Astrocyte of the spinal cord (primary cell): Measurements from ENCODE around the gene ARL15.

Experiments
- DNase-seq: peaks from one replicate; pipeline ENCODE4 v3.0.0; 2011; ENCODE audit warnings: low read depth, low spot score
- H3K4me3 ChIP-seq: 2 replicates; pipeline ENCODE4 v1.5.1; 2011; ENCODE audit warnings: low read depth, mild to moderate bottlenecking, low read length, moderate library complexity
- CTCF ChIP-seq: IDR thresholded peaks from 2 replicates; pipeline ENCODE4 v1.5.1; 2012; ENCODE audit warnings: low read depth, mild to moderate bottlenecking, low read length, inconsistent platforms
- in situ Hi-C: cut with HindIII; loops from 2 replicates; pipeline ENCODE4 v1.10.0; 2017; ENCODE audit warnings: low sequenced_read_pairs

The ARL15 gene

GRCh38 chr5:54205918-54206317 lies 104.5 kb downstream of the ARL15 start:
- DNase-seq, result no peak
- H3K4me3 ChIP-seq, result no peak overlapping the region
- in situ Hi-C loops, result no loop called here
- no peak for TF ChIP-seq CTCF

- H3K4me3 ChIP-seq, result no peak overlapping the region
- DNase-seq, result no peak
- TF ChIP-seq CTCF, result no peak
- in situ Hi-C loops, result no loop called here
Measured at GRCh38 chr5:54205453-54205852, 104.9 kb downstream of the ARL15 start.

GRCh38 chr5:54197018-54197417 lies 113.4 kb downstream of the ARL15 start:
- DNase-seq, result no peak
- H3K4me3 ChIP-seq, result no peak overlapping the region
- TF ChIP-seq CTCF, result no peak
- in situ Hi-C loops, result no loop called here

GRCh38 chr5:54195701-54196100 lies 114.7 kb downstream of the ARL15 start:
- no peak for TF ChIP-seq CTCF
- H3K4me3 ChIP-seq, result no peak overlapping the region
- no peak for DNase-seq
- in situ Hi-C loops, result no loop called here

- no peak for DNase-seq
- H3K4me3 ChIP-seq, result no peak overlapping the region
- in situ Hi-C loops, result no loop called here
- TF ChIP-seq CTCF, result no peak
Measured at GRCh38 chr5:54194318-54194717, 116.1 kb downstream of the ARL15 start.

- no peak overlapping the region for H3K4me3 ChIP-seq
- DNase-seq, result no peak
- in situ Hi-C loops, result no loop called here
- no peak for TF ChIP-seq CTCF
Measured at GRCh38 chr5:54187694-54188093, 122.7 kb downstream of the ARL15 start.

GRCh38 chr5:54186912-54187445 lies 123.4 kb downstream of the ARL15 start:
- H3K4me3 ChIP-seq, result no peak overlapping the region
- no peak for DNase-seq
- TF ChIP-seq CTCF, result no peak
- in situ Hi-C loops, result no loop called here
